ENCODE data around the gene TDRKH.
"Not testable (repeated sequence)": the region's sequence is repeated elsewhere in the genome, so short reads cannot be mapped to it uniquely, and the experiment has no call there.

TDRKH gene

GRCh38 chr1:151801310-151801820 lies 11.1 kb upstream of the TDRKH start:
- no peak for TF ChIP-seq ZNF274 (IDR thresholded peaks at IDR 0.05; ENCODE audit: low read depth, low read length)
- H3K4me3 ChIP-seq (ENCODE audit: low read length) = no peak overlapping the region

DNA sequence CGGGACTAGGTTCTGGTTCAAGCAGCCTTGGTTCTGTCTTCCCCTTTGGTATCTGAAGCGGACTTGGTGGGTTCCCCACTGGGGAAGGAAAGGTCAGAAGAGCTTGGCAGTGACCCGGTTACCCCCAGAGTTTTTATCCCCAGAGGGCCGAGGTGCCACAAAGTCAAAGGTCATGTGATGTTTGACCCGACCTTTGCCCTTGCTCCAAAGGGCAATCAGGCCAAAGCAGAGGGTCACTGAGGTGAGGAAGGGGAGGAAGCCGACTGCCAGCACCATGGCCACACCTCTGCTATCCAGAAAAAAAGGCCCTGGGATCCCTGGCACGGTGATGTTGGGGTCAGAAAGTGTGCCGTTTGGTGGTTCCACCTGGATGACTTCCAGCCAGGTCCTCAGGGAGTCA lies 10.5 kb upstream of the TDRKH start:
- no peak for TF ChIP-seq ZNF274 (IDR thresholded peaks at IDR 0.05; ENCODE audit: low read depth, low read length)
- H3K4me3 ChIP-seq (ENCODE audit: low read length) = no peak overlapping the region

GRCh38 chr1:151799179-151800022 lies 9.1 kb upstream of the TDRKH start:
- no peak for TF ChIP-seq ZNF274 (IDR thresholded peaks at IDR 0.05; ENCODE audit: low read depth, low read length)
- no peak overlapping the region for H3K4me3 ChIP-seq (ENCODE audit: low read length)

DNA sequence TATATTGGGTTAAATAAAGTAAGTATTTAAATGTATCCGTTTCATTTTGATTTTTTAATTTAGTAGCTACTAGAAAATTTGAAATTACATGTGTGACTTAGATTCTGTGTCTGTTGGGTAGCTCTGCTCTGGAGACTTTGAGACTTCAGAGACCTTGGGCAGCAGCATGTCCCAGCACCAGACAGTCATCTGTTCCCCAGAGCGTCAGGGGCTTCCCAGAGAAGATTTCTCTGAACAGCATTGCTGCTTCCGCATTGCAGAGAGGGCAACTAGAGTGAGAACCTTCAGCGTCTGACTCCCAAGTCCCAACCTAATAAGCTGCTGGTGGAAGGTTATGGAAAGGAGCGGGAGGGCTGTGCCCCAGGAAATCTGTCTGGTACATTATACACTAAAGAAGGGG lies 8.3 kb upstream of the TDRKH start:
- no peak overlapping the region for H3K4me3 ChIP-seq (ENCODE audit: low read length)
- no peak for TF ChIP-seq ZNF274 (IDR thresholded peaks at IDR 0.05; ENCODE audit: low read depth, low read length)

GRCh38 chr1:151790940-151791651 lies 796 bp upstream of the TDRKH start:
- TF ChIP-seq ZNF274 (IDR thresholded peaks at IDR 0.05; ENCODE audit: low read depth, low read length) = no peak
- peak overlapping the region; percentile 84 for H3K4me3 ChIP-seq (ENCODE audit: low read length)

GRCh38 chr1:151787689-151788088 lies 2.6 kb downstream of the TDRKH start:
- no peak for TF ChIP-seq ZNF274 (IDR thresholded peaks at IDR 0.05; ENCODE audit: low read depth, low read length)
- no peak overlapping the region for H3K4me3 ChIP-seq (ENCODE audit: low read length)

DNA sequence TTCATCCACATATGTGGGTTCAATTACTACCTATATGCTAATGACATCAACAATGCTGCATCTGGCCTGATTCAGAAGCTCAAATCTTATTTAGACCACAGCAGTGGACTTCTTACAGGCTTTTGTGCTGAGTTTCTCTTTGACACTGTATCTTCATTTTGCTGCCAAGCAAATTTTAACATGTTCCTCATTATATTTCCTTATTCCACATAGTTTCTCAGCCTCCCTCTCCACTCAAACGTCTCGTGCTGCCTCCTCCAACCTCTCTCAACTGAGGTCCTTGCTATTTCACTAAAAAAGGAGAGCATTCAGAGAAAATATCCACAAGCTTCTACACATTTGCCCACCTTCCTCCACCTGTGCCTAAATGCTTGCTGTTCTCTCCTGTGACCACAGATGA lies 6.5 kb downstream of the TDRKH start:
- no peak for TF ChIP-seq ZNF274 (IDR thresholded peaks at IDR 0.05; ENCODE audit: low read depth, low read length)
- H3K4me3 ChIP-seq (ENCODE audit: low read length) = no peak overlapping the region

GRCh38 chr1:151782741-151783140 lies 7.6 kb downstream of the TDRKH start:
- no peak for TF ChIP-seq ZNF274 (IDR thresholded peaks at IDR 0.05; ENCODE audit: low read depth, low read length)
- no peak overlapping the region for H3K4me3 ChIP-seq (ENCODE audit: low read length)

DNA sequence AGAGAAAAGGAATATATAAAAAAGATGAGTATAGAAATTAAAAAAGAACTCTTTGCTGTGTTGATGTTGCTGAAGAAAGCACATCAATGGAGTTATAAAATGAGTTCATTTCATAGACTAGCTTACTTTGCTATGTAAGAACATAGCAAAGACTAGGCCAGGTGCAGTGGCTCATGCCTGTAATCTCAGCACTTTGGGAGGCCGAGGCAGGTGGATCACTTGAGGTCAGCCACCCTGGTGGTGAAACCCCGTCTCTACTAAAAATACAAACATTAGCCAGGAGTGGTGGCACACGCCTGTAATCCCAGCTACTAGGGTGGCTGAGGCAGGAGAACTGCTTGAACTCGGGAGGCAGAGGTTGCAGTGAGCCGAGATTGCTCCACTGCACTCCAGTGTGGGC lies 8.3 kb downstream of the TDRKH start:
- H3K4me3 ChIP-seq (ENCODE audit: low read length) = not testable (repeated sequence)

DNA sequence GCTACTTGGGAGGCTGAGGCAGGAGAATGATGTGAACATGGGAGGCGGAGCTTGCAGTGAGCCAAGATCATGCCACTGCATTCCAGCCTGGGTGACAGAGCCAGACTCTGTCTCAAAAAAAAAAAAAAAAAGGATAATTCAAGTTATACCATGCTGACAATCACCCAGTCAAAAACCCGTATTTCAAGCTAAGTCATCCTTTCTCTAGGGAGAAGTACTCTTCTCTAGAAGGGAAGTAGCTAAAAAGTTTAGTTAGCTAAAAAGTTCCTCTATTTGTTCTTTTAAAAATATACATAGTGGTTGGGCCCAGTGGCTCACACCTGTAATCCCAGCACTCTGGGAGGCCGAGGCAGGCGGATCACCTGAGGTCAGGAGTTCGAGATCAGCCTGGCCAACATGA lies 9.6 kb downstream of the TDRKH start:
- H3K4me3 ChIP-seq (ENCODE audit: low read length) = not testable (repeated sequence)

- no peak overlapping the region for H3K4me3 ChIP-seq (ENCODE audit: low read length)
- no peak for TF ChIP-seq ZNF274 (IDR thresholded peaks at IDR 0.05; ENCODE audit: low read depth, low read length)
Measured at GRCh38 chr1:151779852-151780251, 10.4 kb downstream of the TDRKH start.

DNA sequence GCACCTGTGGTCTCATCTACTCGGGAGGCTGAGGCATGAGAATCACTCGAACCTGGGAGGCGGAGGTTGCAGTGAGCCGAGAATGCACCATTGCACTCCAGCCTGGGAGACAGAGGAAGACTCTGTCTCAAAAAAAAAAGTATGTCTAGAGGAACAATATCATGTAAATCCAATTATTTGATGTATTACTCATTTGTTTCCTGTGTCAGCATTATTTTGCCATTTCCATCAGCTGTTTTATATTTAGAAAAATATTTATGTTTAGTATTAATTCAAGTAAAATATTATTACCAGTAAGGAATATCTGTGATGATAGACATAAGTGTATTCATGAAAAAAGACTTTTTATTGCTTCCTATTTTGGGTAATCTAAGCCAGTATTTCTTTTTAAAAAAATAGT lies 13.0 kb downstream of the TDRKH start:
- no peak for TF ChIP-seq ZNF274 (IDR thresholded peaks at IDR 0.05; ENCODE audit: low read depth, low read length)
- no peak overlapping the region for H3K4me3 ChIP-seq (ENCODE audit: low read length)

GRCh38 chr1:151776665-151777062 lies 13.6 kb downstream of the TDRKH start:
- TF ChIP-seq ZNF274 (IDR thresholded peaks at IDR 0.05; ENCODE audit: low read depth, low read length) = no peak
- no peak overlapping the region for H3K4me3 ChIP-seq (ENCODE audit: low read length)

DNA sequence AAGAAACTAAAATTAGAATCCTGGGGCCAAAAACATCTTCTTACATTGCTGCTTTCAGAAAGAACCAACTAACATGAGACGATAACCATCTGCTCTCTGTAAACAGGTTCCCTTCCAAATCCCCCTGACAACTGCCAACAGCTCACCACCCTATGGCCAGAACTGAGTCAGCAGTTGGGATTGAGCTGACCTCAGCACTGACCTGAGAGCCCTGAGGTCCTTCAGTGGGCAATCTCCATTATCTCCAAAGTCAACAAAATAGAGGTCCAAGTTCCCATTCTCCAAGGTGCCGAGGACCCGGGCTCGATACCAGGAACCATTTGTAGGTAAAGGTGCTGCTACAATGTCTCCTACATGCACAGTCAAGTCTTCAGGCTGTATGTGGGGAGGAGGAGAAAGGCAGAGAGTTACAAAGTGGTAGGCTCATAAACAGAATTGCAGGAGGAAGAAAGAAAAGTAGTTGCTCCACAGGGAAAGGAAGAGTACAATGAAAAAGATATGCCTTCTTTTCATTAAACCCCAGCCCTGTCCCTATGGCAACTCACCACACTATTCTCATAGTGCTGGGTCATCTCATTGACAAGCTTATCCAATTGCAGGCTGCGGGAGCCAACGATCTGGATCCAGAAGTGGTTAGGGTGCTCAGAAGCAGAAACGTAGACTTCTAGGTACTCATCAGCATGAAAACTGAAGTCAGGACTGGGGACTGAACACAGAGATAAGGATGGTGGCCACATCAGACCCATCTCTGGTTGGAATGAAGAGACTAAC lies 14.2 kb downstream of the TDRKH start:
- H3K4me3 ChIP-seq (ENCODE audit: low read length) = no peak overlapping the region
- TF ChIP-seq ZNF274 (IDR thresholded peaks at IDR 0.05; ENCODE audit: low read depth, low read length) = no peak

Measured in GM08714 (cell line).